ENCODE measurements around the gene CRELD1.

DNA sequence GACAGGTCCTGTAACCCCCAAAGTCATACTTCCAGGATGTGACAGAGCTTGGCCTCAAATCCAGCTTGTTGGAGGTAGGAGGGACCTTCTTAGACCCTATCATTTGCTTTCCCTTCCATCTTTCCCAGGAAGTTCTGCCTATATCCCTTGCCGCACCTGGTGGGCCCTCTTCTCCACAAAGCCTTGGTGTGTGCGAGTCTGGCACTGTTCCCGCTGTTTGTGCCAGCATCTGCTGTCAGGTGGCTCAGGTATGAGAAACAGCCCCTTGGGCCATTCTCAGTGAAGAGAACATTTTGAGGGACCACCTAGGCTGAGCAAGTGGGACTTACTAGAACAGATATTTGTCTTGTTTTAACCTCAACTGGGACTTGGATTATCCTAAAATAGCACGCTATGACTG, 29.7 kb upstream of the CRELD1 start:
- TF ChIP-seq, protein P1, sequence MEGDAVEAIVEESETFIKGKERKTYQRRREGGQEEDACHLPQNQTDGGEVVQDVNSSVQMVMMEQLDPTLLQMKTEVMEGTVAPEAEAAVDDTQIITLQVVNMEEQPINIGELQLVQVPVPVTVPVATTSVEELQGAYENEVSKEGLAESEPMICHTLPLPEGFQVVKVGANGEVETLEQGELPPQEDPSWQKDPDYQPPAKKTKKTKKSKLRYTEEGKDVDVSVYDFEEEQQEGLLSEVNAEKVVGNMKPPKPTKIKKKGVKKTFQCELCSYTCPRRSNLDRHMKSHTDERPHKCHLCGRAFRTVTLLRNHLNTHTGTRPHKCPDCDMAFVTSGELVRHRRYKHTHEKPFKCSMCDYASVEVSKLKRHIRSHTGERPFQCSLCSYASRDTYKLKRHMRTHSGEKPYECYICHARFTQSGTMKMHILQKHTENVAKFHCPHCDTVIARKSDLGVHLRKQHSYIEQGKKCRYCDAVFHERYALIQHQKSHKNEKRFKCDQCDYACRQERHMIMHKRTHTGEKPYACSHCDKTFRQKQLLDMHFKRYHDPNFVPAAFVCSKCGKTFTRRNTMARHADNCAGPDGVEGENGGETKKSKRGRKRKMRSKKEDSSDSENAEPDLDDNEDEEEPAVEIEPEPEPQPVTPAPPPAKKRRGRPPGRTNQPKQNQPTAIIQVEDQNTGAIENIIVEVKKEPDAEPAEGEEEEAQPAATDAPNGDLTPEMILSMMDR (IDR thresholded peaks at IDR 0.05): no peak
- TF ChIP-seq POLR2A (IDR thresholded peaks at IDR 0.05): no peak

Measured in body of pancreas (tissue), 4 donors.